Skeletal muscle satellite cell (primary cell): ENCODE data around the gene SIGLEC12.
"Not testable (repeated sequence)": the region's sequence is repeated elsewhere in the genome, so short reads cannot be mapped to it uniquely, and the experiment has no call there.

Experiments
- H3K27me3 ChIP-seq: 2 replicates; pipeline ENCODE4 v1.7.0; 2013; ENCODE audit warnings: low read length; ENCODE audit not compliant: control insufficient read depth, insufficient read depth
- H3K36me3 ChIP-seq: 2 replicates; pipeline ENCODE4 v1.7.0; 2013; ENCODE audit warnings: mild to moderate bottlenecking, control low read depth, low read length; ENCODE audit not compliant: insufficient read depth
- H3K4me1 ChIP-seq: 2 replicates; pipeline ENCODE4 v1.7.0; 2013; ENCODE audit warnings: low read length; ENCODE audit not compliant: control insufficient read depth, insufficient read depth
- H3K4me2 ChIP-seq: 2 replicates; pipeline ENCODE4 v1.7.0; 2013; ENCODE audit warnings: mild to moderate bottlenecking, low read length
- H3K4me3 ChIP-seq: 2 replicates; pipeline ENCODE4 v1.7.0; 2013; ENCODE audit warnings: low read length
- H3K9ac ChIP-seq: 2 replicates; pipeline ENCODE4 v1.7.0; 2013; ENCODE audit warnings: mild to moderate bottlenecking, low read depth, low read length, moderate library complexity
- H3K9me3 ChIP-seq: replicated peaks from 2 replicates; pipeline ENCODE4 v1.7.0; 2013; ENCODE audit warnings: mild to moderate bottlenecking, control low read depth, low read length

SIGLEC12 gene

GRCh38 chr19:51476164-51476563, 25.4 kb downstream of the SIGLEC12 start:
- no peaks in the 10 kb centered on the region for H3K27me3 ChIP-seq
- H3K9me3 ChIP-seq = peaks cover 3% of the 10 kb centered on the region
- no peak overlapping the region for H3K4me2 ChIP-seq
- H3K4me1 ChIP-seq = no peaks in the 10 kb centered on the region
- no peak overlapping the region for H3K9ac ChIP-seq
- H3K36me3 ChIP-seq = no peaks in the 10 kb centered on the region
- no peak overlapping the region for H3K4me3 ChIP-seq

- no peak overlapping the region for H3K4me3 ChIP-seq
- H3K9me3 ChIP-seq = no peaks in the 10 kb centered on the region
- H3K36me3 ChIP-seq = no peaks in the 10 kb centered on the region
- no peaks in the 10 kb centered on the region for H3K4me1 ChIP-seq
- H3K9ac ChIP-seq = no peak overlapping the region
- no peaks in the 10 kb centered on the region for H3K27me3 ChIP-seq
- H3K4me2 ChIP-seq = no peak overlapping the region
Observed at GRCh38 chr19:51473009-51473707, 28.4 kb downstream of the SIGLEC12 start.

DNA sequence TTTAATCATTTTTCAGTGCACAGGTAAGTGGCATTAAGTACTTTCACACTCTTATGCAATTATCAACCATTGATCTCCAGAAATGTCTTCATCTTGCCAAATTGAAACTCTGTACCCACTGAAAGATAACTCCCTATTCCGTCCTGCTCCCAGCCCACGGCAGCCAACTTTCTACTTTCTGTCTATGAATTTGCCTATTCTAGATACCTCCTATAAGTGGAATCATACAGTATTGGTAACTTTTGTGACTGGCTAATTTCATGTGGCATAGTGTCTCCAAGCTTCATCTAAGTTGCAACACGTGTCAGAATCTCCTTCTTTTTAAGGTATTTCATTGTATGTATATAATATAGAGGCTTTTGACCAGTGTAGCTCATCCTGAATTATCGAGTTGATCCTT, 29.0 kb downstream of the SIGLEC12 start:
- Histone ChIP-seq H3K4me3 (no peak overlapping the region), H3K36me3 (no peaks in the 10 kb centered on the region), H3K4me1 (no peaks in the 10 kb centered on the region), H3K9me3 (no peaks in the 10 kb centered on the region), H3K27me3 (no peaks in the 10 kb centered on the region), H3K4me2 (no peak overlapping the region), H3K9ac (no peak overlapping the region)

GRCh38 chr19:51471527-51471926, 30.1 kb downstream of the SIGLEC12 start:
- no peak overlapping the region for H3K4me2 ChIP-seq
- H3K27me3 ChIP-seq = no peaks in the 10 kb centered on the region
- no peaks in the 10 kb centered on the region for H3K4me1 ChIP-seq
- no peak overlapping the region for H3K9ac ChIP-seq
- no peaks in the 10 kb centered on the region for H3K9me3 ChIP-seq
- no peaks in the 10 kb centered on the region for H3K36me3 ChIP-seq
- H3K4me3 ChIP-seq = no peak overlapping the region

DNA sequence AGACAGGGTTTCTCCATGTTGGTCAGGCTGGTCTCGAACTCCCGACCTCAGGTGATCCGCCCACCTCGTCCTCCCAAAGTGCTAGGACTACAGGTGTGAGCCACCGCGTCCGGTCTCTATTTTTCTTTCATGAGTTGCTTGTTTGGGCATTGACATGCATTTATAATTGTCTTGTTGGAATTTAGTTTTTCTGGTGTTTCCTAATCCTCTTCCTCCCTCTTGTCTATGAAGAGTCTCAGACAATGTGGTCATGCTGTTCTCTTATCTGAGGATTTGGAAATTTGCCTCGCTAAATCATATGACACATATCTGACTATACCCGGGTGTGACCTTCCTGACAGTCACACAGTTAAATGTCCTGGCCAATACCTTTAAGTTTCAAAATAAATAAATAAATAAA, 30.6 kb downstream of the SIGLEC12 start:
- Histone ChIP-seq H3K36me3 (no peaks in the 10 kb centered on the region), H3K9me3 (no peaks in the 10 kb centered on the region), H3K4me2 (no peak overlapping the region), H3K4me1 (no peaks in the 10 kb centered on the region), H3K4me3 (no peak overlapping the region), H3K27me3 (no peaks in the 10 kb centered on the region), H3K9ac (no peak overlapping the region)

DNA sequence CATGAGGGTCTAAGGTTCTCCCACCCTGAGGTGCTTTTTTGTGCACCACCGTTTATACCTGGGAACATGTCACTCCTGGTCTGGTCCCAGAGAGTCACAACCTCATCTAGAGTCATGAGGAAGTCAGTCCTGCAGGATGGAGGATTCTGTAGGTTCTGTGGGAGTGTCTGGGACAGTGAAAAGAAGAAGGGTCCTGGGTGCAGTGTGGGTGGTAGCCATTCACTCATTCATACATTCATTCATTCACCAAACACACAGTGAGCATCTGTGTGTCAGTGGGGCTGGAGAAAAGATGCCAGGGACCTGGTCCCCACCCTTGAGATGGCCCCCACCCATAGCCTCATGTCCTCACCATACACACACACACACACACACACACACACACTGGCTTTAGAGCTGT, 32.0 kb downstream of the SIGLEC12 start:
- H3K36me3 ChIP-seq = no peaks in the 10 kb centered on the region
- H3K9me3 ChIP-seq = no peaks in the 10 kb centered on the region
- H3K9ac ChIP-seq = no peak overlapping the region
- no peak overlapping the region for H3K4me3 ChIP-seq
- no peaks in the 10 kb centered on the region for H3K4me1 ChIP-seq
- H3K4me2 ChIP-seq = no peak overlapping the region
- H3K27me3 ChIP-seq = no peaks in the 10 kb centered on the region

GRCh38 chr19:51469162-51469561, 32.4 kb downstream of the SIGLEC12 start:
- Histone ChIP-seq H3K4me1 (no peaks in the 10 kb centered on the region), H3K27me3 (no peaks in the 10 kb centered on the region), H3K9me3 (no peaks in the 10 kb centered on the region), H3K4me2 (no peak overlapping the region), H3K4me3 (no peak overlapping the region), H3K36me3 (no peaks in the 10 kb centered on the region), H3K9ac (no peak overlapping the region)

- Histone ChIP-seq H3K4me2 (no peak overlapping the region), H3K9me3 (no peaks in the 10 kb centered on the region), H3K9ac (no peak overlapping the region), H3K36me3 (no peaks in the 10 kb centered on the region), H3K27me3 (no peaks in the 10 kb centered on the region), H3K4me3 (no peak overlapping the region), H3K4me1 (no peaks in the 10 kb centered on the region)
Observed at GRCh38 chr19:51468545-51468920, 33.1 kb downstream of the SIGLEC12 start.

- H3K9me3 ChIP-seq = no peaks in the 10 kb centered on the region
- H3K36me3 ChIP-seq = no peaks in the 10 kb centered on the region
- H3K4me1 ChIP-seq = no peaks in the 10 kb centered on the region
- H3K4me3 ChIP-seq = no peak overlapping the region
- no peak overlapping the region for H3K9ac ChIP-seq
- H3K4me2 ChIP-seq = no peak overlapping the region
- H3K27me3 ChIP-seq = no peaks in the 10 kb centered on the region
Observed at GRCh38 chr19:51467864-51468544, 33.6 kb downstream of the SIGLEC12 start.

GRCh38 chr19:51466723-51467122, 34.9 kb downstream of the SIGLEC12 start:
- H3K9ac ChIP-seq = no peak overlapping the region
- H3K4me3 ChIP-seq = no peak overlapping the region
- H3K36me3 ChIP-seq = no peaks in the 10 kb centered on the region
- H3K9me3 ChIP-seq = no peaks in the 10 kb centered on the region
- H3K4me2 ChIP-seq = no peak overlapping the region
- no peaks in the 10 kb centered on the region for H3K4me1 ChIP-seq
- no peaks in the 10 kb centered on the region for H3K27me3 ChIP-seq

DNA sequence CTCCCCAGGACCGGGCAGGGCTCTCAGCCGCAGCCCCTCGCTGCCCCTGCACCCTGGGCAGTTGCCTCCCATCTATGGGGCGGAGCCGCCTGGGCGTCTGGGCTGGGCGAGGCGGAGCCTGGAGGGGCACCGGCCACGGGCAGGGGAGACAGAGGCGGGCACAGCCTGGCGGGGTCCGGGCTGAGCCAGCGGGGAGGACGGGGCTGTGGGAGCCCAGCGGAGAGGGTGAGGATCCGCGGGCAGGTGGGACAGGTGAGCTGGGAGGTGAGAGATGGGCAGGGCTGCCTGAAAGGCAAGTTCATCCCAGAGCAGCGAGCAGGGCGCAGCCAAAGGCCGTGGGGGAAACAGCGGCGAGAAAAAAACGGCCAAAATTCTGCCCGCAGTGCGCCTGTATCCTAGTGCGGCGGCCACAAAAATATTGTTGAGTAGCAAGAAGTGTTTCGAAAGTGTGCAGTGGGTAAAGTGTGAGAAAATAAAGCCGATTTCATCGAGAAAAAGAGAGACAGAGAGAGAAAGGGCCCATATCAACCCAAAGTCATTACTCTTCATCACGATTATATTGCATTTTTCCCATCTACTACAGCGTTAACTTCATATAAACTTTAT, 37.5 kb downstream of the SIGLEC12 start:
- H3K36me3 ChIP-seq, H3K4me3 ChIP-seq, H3K9ac ChIP-seq, H3K27me3 ChIP-seq, H3K4me2 ChIP-seq, H3K4me1 ChIP-seq, H3K9me3 ChIP-seq: not testable (repeated sequence)

- no peaks in the 10 kb centered on the region for H3K4me1 ChIP-seq
- H3K4me2 ChIP-seq = no peak overlapping the region
- no peak overlapping the region for H3K4me3 ChIP-seq
- H3K36me3 ChIP-seq = no peaks in the 10 kb centered on the region
- no peak overlapping the region for H3K9ac ChIP-seq
- no peaks in the 10 kb centered on the region for H3K27me3 ChIP-seq
- H3K9me3 ChIP-seq = no peaks in the 10 kb centered on the region
Observed at GRCh38 chr19:51462681-51463080, 38.9 kb downstream of the SIGLEC12 start.
